H9 (cell line): ENCODE measurements around the gene GRM5. TPM values are rescaled to one million over a fixed set of nuclear protein-coding genes. Genes with fewer than 3 reads are reported as not detected.
"Not testable (repeated sequence)": the region's sequence is repeated elsewhere in the genome, so short reads cannot be mapped to it uniquely, and the experiment has no call there.

Source experiments
- DNase-seq: peaks from one replicate; pipeline ENCODE4 v3.0.0-alpha.2; 2017
- H2AFZ ChIP-seq: one replicate; pipeline ENCODE4 v1.6.1; 2013; ENCODE audit warnings: mild to moderate bottlenecking, low read length, control low read depth, moderate library complexity
- H2AK5ac ChIP-seq: 2 replicates; pipeline ENCODE4 v1.6.1; 2013; ENCODE audit warnings: low read length, control low read depth, mixed read lengths; ENCODE audit not compliant: insufficient read length
- H2BK120ac ChIP-seq: one replicate; pipeline ENCODE4 v1.6.1; 2013; ENCODE audit warnings: low read depth, mild to moderate bottlenecking, low read length, control low read depth, inconsistent platforms; ENCODE audit not compliant: poor library complexity, severe bottlenecking
- H2BK12ac ChIP-seq: 2 replicates; pipeline ENCODE4 v1.6.1; 2013; ENCODE audit warnings: low read length, control low read depth, mixed read lengths, low read depth; ENCODE audit not compliant: insufficient read length
- H2BK15ac ChIP-seq: 2 replicates; pipeline ENCODE4 v1.6.1; 2013; ENCODE audit warnings: low read depth, low read length, control low read depth
- H2BK20ac ChIP-seq: one replicate; pipeline ENCODE4 v1.6.1; 2013; ENCODE audit warnings: low read depth, mild to moderate bottlenecking, low read length, control low read depth, inconsistent platforms; ENCODE audit not compliant: poor library complexity, severe bottlenecking
- H2BK5ac ChIP-seq: 2 replicates; pipeline ENCODE4 v1.6.1; 2013; ENCODE audit warnings: low read length, control low read depth, mixed read lengths; ENCODE audit not compliant: insufficient read length
- H3K14ac ChIP-seq: 2 replicates; pipeline ENCODE4 v1.6.1; 2013; ENCODE audit warnings: low read length, control low read depth; ENCODE audit not compliant: insufficient read depth
- H3K18ac ChIP-seq: 2 replicates; pipeline ENCODE4 v1.6.1; 2013; ENCODE audit warnings: low read depth, mild to moderate bottlenecking, mixed read lengths, low read length, control low read depth; ENCODE audit not compliant: insufficient read length
- H3K23ac ChIP-seq: 2 replicates; pipeline ENCODE4 v1.6.1; 2013; ENCODE audit warnings: low read length, control low read depth, mixed read lengths, low read depth; ENCODE audit not compliant: insufficient read length
- H3K23me2 ChIP-seq: 2 replicates; pipeline ENCODE4 v1.6.1; 2013; ENCODE audit warnings: low read depth, mild to moderate bottlenecking, mixed read lengths, low read length, control low read depth; ENCODE audit not compliant: insufficient read length, poor library complexity, severe bottlenecking
- H3K27ac ChIP-seq: 2 replicates; pipeline ENCODE4 v1.5.1; 2013; ENCODE audit warnings: low read length, control low read depth, mixed read lengths, low read depth; ENCODE audit not compliant: insufficient read length
- H3K27me3 ChIP-seq: 2 replicates; pipeline ENCODE4 v1.6.1; 2013; ENCODE audit warnings: low read length, control low read depth, inconsistent platforms; ENCODE audit not compliant: insufficient read depth
- H3K4ac ChIP-seq: 2 replicates; pipeline ENCODE4 v1.6.1; 2013; ENCODE audit warnings: low read depth, mild to moderate bottlenecking, control low read depth, inconsistent platforms, low read length, moderate library complexity
- H3K4me1 ChIP-seq: 2 replicates; pipeline ENCODE4 v1.6.1; 2013; ENCODE audit warnings: low read length, control low read depth, inconsistent platforms; ENCODE audit not compliant: insufficient read depth
- H3K4me2 ChIP-seq: 2 replicates; pipeline ENCODE4 v1.6.1; 2013; ENCODE audit warnings: low read length, control low read depth, mixed read lengths; ENCODE audit not compliant: insufficient read length, insufficient read depth
- H3K56ac ChIP-seq: 2 replicates; pipeline ENCODE4 v1.6.1; 2013; ENCODE audit warnings: low read depth, mild to moderate bottlenecking, mixed read lengths, low read length, control low read depth; ENCODE audit not compliant: insufficient read length
- H3K79me1 ChIP-seq: 2 replicates; pipeline ENCODE4 v1.6.1; 2013; ENCODE audit warnings: low read depth, mild to moderate bottlenecking, moderate library complexity, low read length, control low read depth, inconsistent platforms; ENCODE audit not compliant: insufficient read depth, poor library complexity, severe bottlenecking
- H3K79me2 ChIP-seq: 2 replicates; pipeline ENCODE4 v1.6.1; 2013; ENCODE audit warnings: low read length, control low read depth, inconsistent platforms; ENCODE audit not compliant: insufficient read depth
- H3K9ac ChIP-seq: 2 replicates; pipeline ENCODE4 v1.6.1; 2013; ENCODE audit warnings: low read length, control low read depth, mixed read lengths; ENCODE audit not compliant: insufficient read length; ENCODE audit errors: extremely low read depth
- H3K9me3 ChIP-seq: one replicate; pipeline ENCODE4 v1.6.1; 2013; ENCODE audit warnings: low read depth, low read length, inconsistent platforms; ENCODE audit not compliant: control insufficient read depth
- H3T11ph ChIP-seq: one replicate; pipeline ENCODE4 v1.6.1; 2013; ENCODE audit warnings: mild to moderate bottlenecking, low read length, control low read depth, inconsistent platforms
- H4K20me1 ChIP-seq: one replicate; pipeline ENCODE4 v1.6.1; 2013; ENCODE audit not compliant: control insufficient read depth, insufficient read length, insufficient read depth
- H4K5ac ChIP-seq: 2 replicates; pipeline ENCODE4 v1.6.1; 2013; ENCODE audit warnings: low read depth, mild to moderate bottlenecking, mixed read lengths, low read length, control low read depth; ENCODE audit not compliant: insufficient read length
- H4K8ac ChIP-seq: replicated peaks from 2 replicates; pipeline ENCODE4 v1.6.1; 2013; ENCODE audit warnings: low read length, control low read depth, mixed read lengths, low read depth; ENCODE audit not compliant: insufficient read length
- H4K91ac ChIP-seq: 2 replicates; pipeline ENCODE4 v1.6.1; 2013; ENCODE audit warnings: low read depth, mild to moderate bottlenecking, moderate library complexity, mixed read lengths, low read length, control low read depth; ENCODE audit not compliant: insufficient read length
- H3K27ac Mint-ChIP-seq, 3 experiments: 2 replicates in 2 of 3; 3 replicates in 1 of 3; pipeline ENCODE4 v1.8.0; 2020 to 2021; ENCODE audit warnings: mixed read lengths in 3 of 3, mild to moderate bottlenecking in 1 of 3, moderate library complexity in 1 of 3
- H3K27me3 Mint-ChIP-seq: 2 replicates; pipeline ENCODE4 v1.8.0; 2021; ENCODE audit warnings: low read depth, mild to moderate bottlenecking, moderate library complexity, mixed read lengths
- H3K36me3 Mint-ChIP-seq, 3 experiments: 2 replicates in 2 of 3; 3 replicates in 1 of 3; pipeline ENCODE4 v1.8.0; 2020 to 2021; ENCODE audit warnings: low read depth in 3 of 3, mixed read lengths in 3 of 3; ENCODE audit not compliant: insufficient read depth in 1 of 3
- H3K4me1 Mint-ChIP-seq, 2 experiments: 2 replicates each; pipeline ENCODE4 v1.8.0; 2020; ENCODE audit warnings: mixed read lengths in 2 of 2
- H3K4me3 Mint-ChIP-seq, 2 experiments: 2 replicates in 1 of 2; 3 replicates in 1 of 2; pipeline ENCODE4 v1.8.0; 2020 to 2021; ENCODE audit warnings: mild to moderate bottlenecking in 2 of 2, mixed read lengths in 2 of 2, moderate library complexity in 1 of 2
- H3K9me3 Mint-ChIP-seq, 2 experiments: 2 replicates in 1 of 2; 3 replicates in 1 of 2; pipeline ENCODE4 v1.8.0; 2020; ENCODE audit warnings: mild to moderate bottlenecking in 2 of 2, mixed read lengths in 2 of 2, moderate library complexity in 1 of 2
- WGBS: extraction: QIAGEN DNeasy Blood & Tissue Kit; methylation state at CpG from one replicate; pipeline ENCODE4 v1.1.7; 2013; ENCODE audit warnings: missing lambda C conversion rate, low lambda C conversion rate, mixed read lengths; ENCODE audit not compliant: insufficient read length; ENCODE audit errors: extremely low coverage; 5-methylcytosine and 5-hydroxymethylcytosine counted together
- total RNA-seq: library from RNA; stranded (reverse); gene quantifications from 2 replicates; pipeline ENCODE4 v1.2.1, GENCODE V29; 2021

The GRM5 gene
- total RNA-seq, 1 experiment from 2014 or later, result not detected

GRCh38 chr11:88838139-88838538 is 227.6 kb downstream of the GRM5 start:
- H3T11ph ChIP-seq, H3K27me3 Mint-ChIP-seq, H3K9me3 ChIP-seq, H3K14ac ChIP-seq, H2BK120ac ChIP-seq, H3K9ac ChIP-seq, H3K18ac ChIP-seq, H4K91ac ChIP-seq, H2AFZ ChIP-seq, H3K36me3 Mint-ChIP-seq, H2BK15ac ChIP-seq, DNase-seq, H3K27me3 ChIP-seq, H3K9me3 Mint-ChIP-seq, H3K23ac ChIP-seq, H3K23me2 ChIP-seq, H3K4me3 Mint-ChIP-seq, H3K27ac ChIP-seq, H2BK12ac ChIP-seq, H4K20me1 ChIP-seq, H3K4ac ChIP-seq, H2BK5ac ChIP-seq, H3K79me2 ChIP-seq, H3K4me1 ChIP-seq, H3K4me2 ChIP-seq, H3K56ac ChIP-seq, H4K8ac ChIP-seq, H2BK20ac ChIP-seq, H3K79me1 ChIP-seq, H4K5ac ChIP-seq, H3K4me1 Mint-ChIP-seq, H2AK5ac ChIP-seq: not testable (repeated sequence)
- WGBS, result no CpG with 5 or more reads among the region's 1 CpG
- H3K27ac Mint-ChIP-seq, result peak overlapping the region in 1 of 3 experiments; percentile 46; a peak in 1 of 7 replicates

GRCh38 chr11:88835709-88836108 is 230.1 kb downstream of the GRM5 start:
- H2AFZ ChIP-seq, H4K20me1 ChIP-seq, H3K27me3 ChIP-seq, H3K27ac Mint-ChIP-seq, H2AK5ac ChIP-seq, H3K36me3 Mint-ChIP-seq, H2BK20ac ChIP-seq, H4K5ac ChIP-seq, H3K9me3 Mint-ChIP-seq, DNase-seq, H3K9me3 ChIP-seq, H3K9ac ChIP-seq, H3K23ac ChIP-seq, H3K27ac ChIP-seq, H3K4me3 Mint-ChIP-seq, H3K4me1 ChIP-seq, H3T11ph ChIP-seq, H2BK12ac ChIP-seq, H3K79me1 ChIP-seq, H3K18ac ChIP-seq, H3K27me3 Mint-ChIP-seq, H3K79me2 ChIP-seq, H2BK120ac ChIP-seq, H3K23me2 ChIP-seq, H2BK5ac ChIP-seq, H3K14ac ChIP-seq, H4K91ac ChIP-seq, H3K4me2 ChIP-seq, H3K56ac ChIP-seq, H2BK15ac ChIP-seq, H3K4ac ChIP-seq, H4K8ac ChIP-seq, H3K4me1 Mint-ChIP-seq: not testable (repeated sequence)
- WGBS, result no CpG with 5 or more reads among the region's 2 CpGs
